Neuronal stem cell (in vitro differentiated cells): ENCODE data around the gene XAGE3.
A peak's percentile ranks its signal among the peaks of the same experiment; 100 is the strongest.
"Not testable (repeated sequence)": the region's sequence is repeated elsewhere in the genome, so short reads cannot be mapped to it uniquely, and the experiment has no call there.

Experiments
- DNase-seq: peaks from one replicate; pipeline ENCODE4 v3.0.0-alpha.2; 2013; ENCODE audit warnings: low spot score
- H2AFZ ChIP-seq: one replicate; pipeline ENCODE4 v1.6.1; 2013; ENCODE audit warnings: mild to moderate bottlenecking, low read length, inconsistent platforms
- H2AK5ac ChIP-seq: 2 replicates; pipeline ENCODE4 v1.6.1; 2013; ENCODE audit warnings: low read depth, mild to moderate bottlenecking, inconsistent platforms, low read length, moderate library complexity, mixed read lengths
- H2BK120ac ChIP-seq: 2 replicates; pipeline ENCODE4 v1.6.1; 2013; ENCODE audit warnings: low read depth, mild to moderate bottlenecking, inconsistent platforms, low read length, moderate library complexity, mixed read lengths
- H2BK12ac ChIP-seq: one replicate; pipeline ENCODE4 v1.6.1; 2013; ENCODE audit warnings: low read length, inconsistent platforms
- H2BK15ac ChIP-seq: 2 replicates; pipeline ENCODE4 v1.6.1; 2013; ENCODE audit warnings: mild to moderate bottlenecking, low read length, inconsistent platforms, mixed read lengths
- H2BK5ac ChIP-seq: one replicate; pipeline ENCODE4 v1.6.1; 2013; ENCODE audit warnings: inconsistent platforms, mild to moderate bottlenecking, low read length, moderate library complexity
- H3K14ac ChIP-seq: one replicate; pipeline ENCODE4 v1.6.1; 2013; ENCODE audit warnings: low read length, inconsistent platforms
- H3K18ac ChIP-seq: 2 replicates; pipeline ENCODE4 v1.6.1; 2013; ENCODE audit warnings: low read length, inconsistent platforms
- H3K23ac ChIP-seq: 2 replicates; pipeline ENCODE4 v1.6.1; 2013; ENCODE audit warnings: low read depth, mild to moderate bottlenecking, mixed read lengths, low read length, inconsistent platforms; ENCODE audit not compliant: poor library complexity
- H3K27ac ChIP-seq: replicated peaks from 3 replicates; pipeline ENCODE4 v1.5.1; 2013; ENCODE audit warnings: low read length, inconsistent platforms
- H3K27me3 ChIP-seq, 3 experiments: 2 replicates each; pipeline ENCODE4 v1.6.1; 2013; ENCODE audit warnings: low read length in 3 of 3, mild to moderate bottlenecking in 2 of 3, inconsistent platforms in 1 of 3, low read depth in 1 of 3, mixed read lengths in 1 of 3, moderate library complexity in 1 of 3; ENCODE audit not compliant: control insufficient read depth in 3 of 3, insufficient read depth in 3 of 3
- H3K36me3 ChIP-seq, 2 donors: replicated peaks in 1 of 2; 2 replicates each; pipeline ENCODE4 v1.6.1; 2013; ENCODE audit warnings: low read length in 2 of 2; ENCODE audit not compliant: control insufficient read depth in 2 of 2, insufficient read depth in 2 of 2
- H3K4ac ChIP-seq: 2 replicates; pipeline ENCODE4 v1.6.1; 2013; ENCODE audit warnings: inconsistent platforms, mild to moderate bottlenecking, low read length, moderate library complexity
- H3K4me1 ChIP-seq, 2 donors: 1 replicate in 1 of 2; 2 replicates in 1 of 2; pipeline ENCODE4 v1.6.1; 2013; ENCODE audit warnings: low read length in 2 of 2, low read depth in 1 of 2; ENCODE audit not compliant: control insufficient read depth in 2 of 2, insufficient read depth in 1 of 2
- H3K4me2 ChIP-seq: one replicate; pipeline ENCODE4 v1.6.1; 2013; ENCODE audit warnings: mild to moderate bottlenecking, low read length, inconsistent platforms; ENCODE audit not compliant: insufficient read depth, poor library complexity, severe bottlenecking
- H3K4me3 ChIP-seq, 2 donors: 2 replicates each; pipeline ENCODE4 v1.5.1; 2013; ENCODE audit warnings: low read length in 2 of 2, mild to moderate bottlenecking in 2 of 2, inconsistent platforms in 1 of 2, moderate library complexity in 1 of 2
- H3K79me1 ChIP-seq: one replicate; pipeline ENCODE4 v1.6.1; 2013; ENCODE audit warnings: low read depth, mild to moderate bottlenecking, inconsistent platforms, low read length, moderate library complexity
- H3K9ac ChIP-seq: one replicate; pipeline ENCODE4 v1.6.1; 2013; ENCODE audit warnings: mild to moderate bottlenecking, low read depth, low read length, inconsistent platforms; ENCODE audit not compliant: poor library complexity
- H3K9me3 ChIP-seq, 2 donors: replicated peaks in 1 of 2; 2 replicates each; pipeline versions ENCODE3 to v1.6.1; 2013; ENCODE audit warnings: low read length in 2 of 2, mild to moderate bottlenecking in 2 of 2, inconsistent platforms in 1 of 2, low read depth in 1 of 2, mixed read lengths in 1 of 2, moderate library complexity in 1 of 2; ENCODE audit not compliant: control insufficient read depth in 2 of 2, insufficient read depth in 1 of 2
- H4K8ac ChIP-seq: one replicate; pipeline ENCODE4 v1.6.1; 2013; ENCODE audit warnings: low read depth, mild to moderate bottlenecking, inconsistent platforms, low read length, moderate library complexity
- H4K91ac ChIP-seq: one replicate; pipeline ENCODE4 v1.6.1; 2013; ENCODE audit warnings: low read length, low read depth, mild to moderate bottlenecking, inconsistent platforms; ENCODE audit not compliant: poor library complexity
- WGBS, 2 donors: extraction: QIAGEN DNeasy Blood & Tissue Kit; methylation state at CpG; one replicate each; pipeline ENCODE4 v1.1.7; 2013; ENCODE audit warnings: missing lambda C conversion rate in 2 of 2, mixed read lengths in 1 of 2; ENCODE audit not compliant: insufficient read length in 2 of 2, insufficient replicate concordance in 1 of 2; ENCODE audit errors: extremely low coverage in 2 of 2; 5-methylcytosine and 5-hydroxymethylcytosine counted together

XAGE3 gene

GRCh38 chrX:52876386-52876785 is 8.5 kb upstream of the XAGE3 start:
- not testable (repeated sequence) for H3K4ac ChIP-seq, H3K9ac ChIP-seq

GRCh38 chrX:52875436-52875835 is 7.6 kb upstream of the XAGE3 start:
- H3K4me1 ChIP-seq, H2BK15ac ChIP-seq, H3K36me3 ChIP-seq, H2BK5ac ChIP-seq, H4K91ac ChIP-seq, H3K9me3 ChIP-seq, H3K79me1 ChIP-seq, H3K4me3 ChIP-seq, H2BK120ac ChIP-seq, H3K18ac ChIP-seq, H2BK12ac ChIP-seq, H2AFZ ChIP-seq, H2AK5ac ChIP-seq, H3K14ac ChIP-seq, H3K23ac ChIP-seq, DNase-seq, H4K8ac ChIP-seq, H3K4ac ChIP-seq, H3K9ac ChIP-seq, H3K27ac ChIP-seq: not testable (repeated sequence)
- Histone ChIP-seq H3K27me3 (peaks cover 0 to 12% (median 0%) of the 10 kb centered on the region in 3 experiments), H3K4me2 (peak overlapping the region; percentile 18)
- WGBS, 2 donors = no CpG with 5 or more reads among the region's 10 CpGs

More at GRCh38 chrX:52876386-52876785, 8.5 kb upstream of the XAGE3 start:
- not testable (repeated sequence) for H2BK120ac ChIP-seq, H3K4me1 ChIP-seq, H3K9me3 ChIP-seq, H2AK5ac ChIP-seq, H3K23ac ChIP-seq, H3K18ac ChIP-seq, H3K14ac ChIP-seq, H3K4me2 ChIP-seq, H2BK15ac ChIP-seq, H2BK12ac ChIP-seq, H3K79me1 ChIP-seq, H2AFZ ChIP-seq, H2BK5ac ChIP-seq, H3K36me3 ChIP-seq, H4K8ac ChIP-seq, H3K4me3 ChIP-seq, DNase-seq, H4K91ac ChIP-seq, H3K27ac ChIP-seq
- no CpG with 5 or more reads among the region's 6 CpGs for WGBS, 2 donors
- H3K27me3 ChIP-seq = peaks cover 0 to 11% (median 0%) of the 10 kb centered on the region in 3 experiments

GRCh38 chrX:52874661-52875060 is 6.8 kb upstream of the XAGE3 start:
- H4K91ac ChIP-seq = no peak overlapping the region
- H3K14ac ChIP-seq = no peak overlapping the region
- H3K27me3 ChIP-seq = peaks cover 0 to 20% (median 0%) of the 10 kb centered on the region in 3 experiments
- no peaks in the 10 kb centered on the region for H3K4me1 ChIP-seq
- H2BK5ac ChIP-seq = no peak overlapping the region
- no peak for DNase-seq
- H3K4me2 ChIP-seq = no peak overlapping the region
- no peaks in the 10 kb centered on the region for H3K36me3 ChIP-seq
- H3K18ac ChIP-seq = no peak overlapping the region
- H2AK5ac ChIP-seq = no peak overlapping the region
- H4K8ac ChIP-seq = no peak overlapping the region
- H2AFZ ChIP-seq = no peak overlapping the region
- H3K23ac ChIP-seq = no peak overlapping the region
- H3K4ac ChIP-seq = no peak overlapping the region
- no peak overlapping the region for H3K9ac ChIP-seq
- H3K4me3 ChIP-seq = no peak overlapping the region
- H3K9me3 ChIP-seq = no peaks in the 10 kb centered on the region
- H2BK12ac ChIP-seq = no peak overlapping the region
- no CpG with 5 or more reads among the region's 5 CpGs for WGBS, 2 donors
- no peak overlapping the region for H3K27ac ChIP-seq
- H2BK120ac ChIP-seq = no peak overlapping the region
- H3K79me1 ChIP-seq = no peaks in the 10 kb centered on the region
- H2BK15ac ChIP-seq = no peak overlapping the region

GRCh38 chrX:52873825-52874224 is 5.9 kb upstream of the XAGE3 start:
- not testable (repeated sequence) for H3K36me3 ChIP-seq, H3K79me1 ChIP-seq, H4K8ac ChIP-seq, H3K18ac ChIP-seq, H2BK15ac ChIP-seq, H3K4me3 ChIP-seq, H2BK120ac ChIP-seq, H3K9ac ChIP-seq, H3K4ac ChIP-seq, H2BK12ac ChIP-seq, H3K14ac ChIP-seq, DNase-seq, H3K4me1 ChIP-seq, H2AFZ ChIP-seq, H3K4me2 ChIP-seq, H4K91ac ChIP-seq, H2BK5ac ChIP-seq, H3K27ac ChIP-seq, H2AK5ac ChIP-seq, H3K23ac ChIP-seq, H3K9me3 ChIP-seq
- H3K27me3 ChIP-seq = peaks cover 0 to 23% (median 0%) of the 10 kb centered on the region in 3 experiments
